ENCODE results near the gene CSK.

- TF ChIP-seq CTCF (IDR thresholded peaks at IDR 0.05): no peak
- TF ChIP-seq POLR2A (IDR thresholded peaks at IDR 0.05): no peak
Observed at GRCh38 chr15:74788683-74789151, 6.8 kb downstream of the CSK start.

Data from esophagus squamous epithelium (tissue), 4 donors.